HG02623 (cell line): ENCODE data around the gene TBX2.

Source experiments
- ATAC-seq: cut with Tn5 transposase; IDR thresholded peaks from one replicate; pipeline ENCODE4 v1.9.1; 2021; ENCODE audit warnings: moderate library complexity; ENCODE audit not compliant: unreplicated experiment

Gene TBX2

DNA sequence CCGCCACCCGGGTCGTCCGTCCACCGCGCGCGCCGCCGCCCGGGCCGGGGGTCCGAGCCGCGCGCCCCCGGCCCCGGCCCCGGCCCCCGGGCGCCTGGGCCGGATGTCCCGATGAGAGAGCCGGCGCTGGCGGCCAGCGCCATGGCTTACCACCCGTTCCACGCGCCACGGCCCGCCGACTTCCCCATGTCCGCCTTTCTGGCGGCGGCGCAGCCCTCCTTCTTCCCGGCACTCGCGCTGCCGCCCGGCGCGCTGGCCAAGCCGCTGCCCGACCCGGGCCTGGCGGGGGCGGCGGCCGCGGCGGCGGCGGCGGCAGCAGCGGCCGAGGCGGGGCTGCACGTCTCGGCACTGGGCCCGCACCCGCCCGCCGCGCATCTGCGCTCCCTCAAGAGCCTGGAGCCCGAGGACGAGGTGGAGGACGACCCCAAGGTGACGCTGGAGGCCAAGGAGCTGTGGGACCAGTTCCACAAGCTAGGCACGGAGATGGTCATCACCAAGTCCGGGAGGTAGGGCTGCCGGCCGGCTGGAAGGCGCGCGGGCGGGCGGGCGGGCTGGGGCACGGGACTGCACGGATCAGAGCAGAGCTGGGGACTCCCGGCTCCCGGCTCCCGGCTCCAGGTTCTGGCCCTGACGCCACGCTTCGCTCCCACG lies 548 bp downstream of the TBX2 start:
- ATAC-seq, result no peak

GRCh38 chr17:61400717-61401388 lies 1.2 kb downstream of the TBX2 start:
- ATAC-seq, result no peak

DNA sequence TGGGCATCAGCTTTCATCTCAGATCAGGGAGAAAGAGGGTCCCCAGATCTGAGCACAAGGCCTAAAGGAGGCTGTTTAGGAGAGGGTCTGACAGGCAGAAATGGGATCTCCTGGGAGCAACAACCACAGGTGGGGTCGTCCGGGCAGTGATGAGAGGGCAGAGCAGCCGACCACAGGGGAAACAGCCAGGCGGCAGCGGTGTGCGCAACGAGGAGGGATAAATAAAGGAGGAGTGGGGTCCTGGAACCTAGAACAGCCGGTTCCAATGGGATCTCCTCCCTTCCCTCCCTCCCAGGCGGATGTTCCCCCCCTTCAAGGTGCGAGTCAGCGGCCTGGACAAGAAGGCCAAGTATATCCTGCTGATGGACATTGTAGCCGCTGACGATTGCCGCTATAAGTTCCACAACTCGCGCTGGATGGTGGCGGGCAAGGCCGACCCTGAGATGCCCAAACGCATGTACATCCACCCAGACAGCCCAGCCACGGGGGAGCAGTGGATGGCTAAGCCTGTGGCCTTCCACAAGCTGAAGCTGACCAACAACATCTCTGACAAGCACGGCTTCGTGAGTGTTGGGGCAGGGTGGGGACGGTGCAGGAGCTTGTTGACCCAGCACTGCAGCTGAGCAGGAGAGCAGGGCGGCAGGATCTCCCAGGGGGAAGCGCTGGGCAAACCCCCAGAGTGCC lies 1.9 kb downstream of the TBX2 start:
- ATAC-seq, result no peak

DNA sequence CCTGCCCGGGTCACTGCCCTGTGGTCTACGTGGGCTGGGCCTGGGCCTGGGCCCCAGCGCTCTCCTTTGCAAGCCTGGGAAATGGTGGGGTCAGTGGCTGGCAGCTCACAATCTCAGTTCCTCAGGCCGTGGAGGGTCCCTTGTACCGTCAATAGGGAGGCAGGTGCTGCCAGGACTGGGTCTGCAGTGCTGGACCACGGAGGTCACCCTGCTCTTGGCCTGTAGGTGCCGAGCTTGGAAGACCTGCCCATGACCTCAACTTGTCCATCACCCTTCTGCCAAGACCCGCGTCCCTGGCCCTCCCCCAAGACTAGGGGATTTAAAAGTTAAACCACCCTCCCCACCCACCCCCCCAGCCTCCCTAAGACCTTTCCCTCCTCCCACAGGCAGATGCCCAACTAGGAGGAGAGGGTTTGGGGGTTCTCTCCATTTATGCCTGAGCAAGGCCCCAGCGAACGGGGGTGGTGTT lies 2.5 kb downstream of the TBX2 start:
- ATAC-seq, result no peak

GRCh38 chr17:61402978-61403800 lies 3.5 kb downstream of the TBX2 start:
- no peak for ATAC-seq

- ATAC-seq, result no peak
Measured at GRCh38 chr17:61403801-61404662, 4.4 kb downstream of the TBX2 start.

- ATAC-seq, result no peak
Measured at GRCh38 chr17:61404663-61404912, 4.9 kb downstream of the TBX2 start.

- no peak for ATAC-seq
Measured at GRCh38 chr17:61404913-61405685, 5.5 kb downstream of the TBX2 start.

DNA sequence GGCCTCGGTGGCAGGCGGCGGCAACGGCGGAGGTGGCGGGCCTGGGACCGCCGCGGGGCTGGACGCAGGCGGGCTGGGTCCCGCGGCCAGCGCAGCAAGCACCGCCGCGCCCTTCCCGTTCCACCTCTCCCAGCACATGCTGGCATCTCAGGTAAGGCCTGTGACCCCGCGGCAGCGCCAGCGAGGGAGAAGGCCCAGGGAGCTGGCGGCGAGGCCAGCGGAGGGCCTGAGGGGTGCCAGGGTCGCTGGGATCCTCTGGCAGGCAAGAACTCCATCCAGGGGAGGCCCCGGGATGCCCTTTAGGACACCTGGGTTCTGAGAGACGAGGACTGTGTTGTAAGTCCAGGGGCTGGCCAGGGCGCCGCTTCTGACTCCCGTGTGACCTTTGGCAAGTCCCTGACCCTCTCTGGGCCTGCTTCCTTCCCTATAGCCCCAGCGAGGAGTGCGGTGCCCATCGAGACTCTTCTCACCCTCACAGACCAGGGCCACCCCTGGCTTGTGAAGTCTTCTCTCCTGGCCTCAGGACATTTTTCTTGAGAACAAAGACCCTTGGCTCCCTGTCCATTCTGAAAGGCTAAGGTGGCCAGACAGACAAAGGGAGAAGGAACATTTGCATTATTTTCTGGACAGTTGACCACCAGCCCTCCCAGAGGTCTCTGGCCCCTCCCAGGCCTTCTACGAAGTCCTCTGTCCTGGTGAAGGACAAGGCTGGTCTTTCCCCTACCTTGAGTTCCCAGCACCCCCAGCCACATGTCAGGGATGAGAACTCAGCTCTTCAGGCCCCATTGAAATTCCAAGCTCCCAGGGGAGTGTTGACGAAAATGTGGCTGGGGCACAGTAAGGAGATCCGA lies 6.3 kb downstream of the TBX2 start:
- ATAC-seq, result no peak

GRCh38 chr17:61406537-61406845 lies 6.8 kb downstream of the TBX2 start:
- ATAC-seq, result no peak

DNA sequence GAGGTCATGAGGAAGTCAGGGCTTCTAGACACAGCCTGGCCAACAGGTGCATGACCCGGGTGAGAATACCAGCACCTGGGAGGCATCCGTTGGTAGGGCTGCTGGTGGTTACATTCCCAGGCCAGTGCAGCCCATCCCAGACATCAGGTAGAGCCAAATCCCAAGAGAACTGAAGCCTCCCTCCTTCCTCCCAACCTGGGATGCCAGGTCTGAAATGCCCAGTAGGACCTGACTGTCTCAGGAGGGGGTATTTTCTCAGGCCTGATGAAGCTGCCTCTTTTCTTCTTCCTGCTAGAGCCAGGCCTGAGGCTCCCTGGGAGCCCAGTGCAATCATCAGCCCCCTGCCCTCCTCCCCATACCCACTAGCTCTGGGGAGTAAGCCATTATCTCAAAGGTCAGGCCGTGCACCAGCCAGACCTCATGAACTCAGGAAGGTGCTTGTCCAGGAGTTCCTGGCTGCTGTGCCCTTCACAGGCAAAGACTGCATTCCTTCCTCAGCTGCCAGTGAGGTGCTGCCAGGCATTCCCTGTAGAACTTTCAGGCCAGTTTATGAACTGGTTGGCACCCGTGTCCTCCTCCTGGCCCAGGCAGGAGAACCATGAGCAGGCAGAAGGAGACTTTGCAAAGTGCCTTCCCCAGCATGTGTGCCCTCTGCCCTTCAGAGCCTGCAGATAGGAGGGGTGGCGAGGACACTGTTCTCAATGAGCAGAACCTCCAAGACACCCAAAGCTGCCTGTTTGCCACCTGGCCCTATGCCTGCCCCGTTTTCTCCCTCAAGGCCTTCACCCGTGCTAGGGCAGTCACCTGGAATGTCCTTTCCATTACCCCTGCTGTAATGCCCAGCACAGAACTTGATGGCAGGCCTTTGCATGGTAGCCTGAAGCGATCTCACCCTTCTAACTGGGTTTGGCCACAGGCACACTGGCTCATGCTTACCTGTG lies 7.6 kb downstream of the TBX2 start:
- no peak for ATAC-seq

GRCh38 chr17:61408151-61409041 lies 8.8 kb downstream of the TBX2 start:
- no peak for ATAC-seq

GRCh38 chr17:61409301-61410112 lies 9.9 kb downstream of the TBX2 start:
- no peak for ATAC-seq

- ATAC-seq, result no peak
Measured at GRCh38 chr17:61410141-61411010, 10.7 kb downstream of the TBX2 start.

DNA sequence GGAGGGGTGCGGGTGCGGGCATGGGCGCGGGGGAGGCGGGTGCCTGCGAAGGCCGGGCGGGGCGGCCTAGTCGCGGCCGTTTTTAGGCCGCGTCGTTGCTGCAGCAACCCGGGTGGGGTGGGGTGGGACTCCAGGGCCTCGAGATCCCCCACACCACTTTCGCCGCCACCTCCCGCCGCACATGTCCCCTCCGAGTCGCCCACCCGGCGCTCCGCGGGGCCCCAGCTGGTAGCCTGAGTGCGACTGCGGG lies 11.3 kb downstream of the TBX2 start:
- no peak for ATAC-seq
